Measurements from ENCODE around the gene MKLN1.

GRCh38 chr7:131511071-131511470 is 183.4 kb downstream of the MKLN1 start:
- TF ChIP-seq POLR2A (IDR thresholded peaks at IDR 0.05) (no peak), CTCF (IDR thresholded peaks at IDR 0.05) (no peak)
